ENCODE measurements around the gene BHLHE40. TPM values are rescaled to one million over a fixed set of nuclear protein-coding genes. Genes with fewer than 3 reads are reported as not detected.
A peak's percentile ranks its signal among the peaks of the same experiment; 100 is the strongest.

BHLHE40 gene
- total RNA-seq, 1 donor = 216 TPM

DNA sequence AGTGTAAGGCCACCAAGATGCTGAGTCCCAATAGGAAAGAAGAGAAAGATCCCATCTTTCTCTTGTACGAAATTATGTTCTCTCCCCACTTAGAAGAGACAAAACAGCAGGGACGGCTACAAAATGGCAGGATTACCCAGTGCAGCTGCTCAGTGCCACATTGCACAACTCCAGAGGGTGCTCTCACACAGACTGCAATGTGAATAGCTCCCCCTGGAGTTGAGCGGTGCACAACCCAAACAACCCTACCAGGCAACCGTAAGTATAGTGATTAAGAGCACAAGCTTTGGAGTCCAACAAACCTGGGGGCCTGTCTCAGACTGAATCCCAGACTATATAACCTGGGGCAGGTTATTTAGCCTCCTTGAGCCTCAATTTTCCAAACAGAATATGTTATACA, 3.1 kb upstream of the BHLHE40 start:
- Histone ChIP-seq H3K4me3 (ENCODE audit: low read length) (no peak overlapping the region), H3K4me1 (ENCODE audit: insufficient read depth, low read length) (peaks cover 33% of the 10 kb centered on the region)

DNA sequence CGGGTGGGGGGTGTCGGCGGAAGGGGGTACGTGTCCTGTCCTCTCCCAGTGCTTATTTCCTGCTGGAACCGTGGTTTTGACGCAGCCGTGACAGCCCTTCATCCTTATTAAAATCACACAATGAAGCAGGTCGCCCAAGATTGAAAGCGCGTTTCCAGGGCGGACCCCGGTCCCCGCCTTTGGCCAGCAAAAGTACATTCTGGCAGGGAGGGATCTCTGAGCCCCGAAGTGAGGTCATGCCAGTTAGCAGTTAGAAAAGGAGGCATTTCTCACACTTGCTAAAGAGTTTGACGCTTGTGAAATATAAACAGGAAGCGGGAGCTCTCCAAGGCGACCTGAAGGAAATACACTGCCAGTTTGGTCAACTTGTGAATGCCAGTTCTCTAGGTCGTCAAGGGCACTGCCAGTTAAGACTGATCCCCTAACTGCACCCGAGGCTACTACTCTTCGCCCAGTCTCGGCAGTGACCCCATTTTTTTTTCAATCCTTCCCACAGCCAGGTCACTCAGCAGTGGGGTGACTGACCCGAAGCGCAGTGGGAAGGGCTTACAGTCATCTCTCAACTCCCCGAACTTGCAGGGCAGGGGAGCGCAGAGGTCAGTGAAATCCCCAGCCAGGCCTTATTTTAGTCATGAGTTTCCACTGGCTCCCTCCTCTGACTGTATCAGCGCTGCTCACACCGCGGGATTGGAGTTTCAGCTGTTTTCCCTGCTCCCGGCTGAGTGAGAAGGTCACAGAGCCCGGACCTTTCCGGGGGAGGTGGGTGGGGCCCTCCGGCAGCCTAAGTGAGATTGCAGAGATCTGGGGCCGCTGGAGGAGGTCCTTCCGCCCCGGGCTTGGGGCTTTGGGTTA, 2.0 kb upstream of the BHLHE40 start:
- Histone ChIP-seq H3K27me3 (ENCODE audit: insufficient read depth, low read length) (no peaks in the 10 kb centered on the region), H3K4me3 (ENCODE audit: low read length) (peak overlapping the region; percentile 55), H3K4me1 (ENCODE audit: insufficient read depth, low read length) (peaks cover 44% of the 10 kb centered on the region), H3K9me3 (ENCODE audit: low read depth, low read length) (no peaks in the 10 kb centered on the region)

More for the DNA sequence above, 3.1 kb upstream of the BHLHE40 start:
- H3K9me3 ChIP-seq (ENCODE audit: low read depth, low read length) = no peaks in the 10 kb centered on the region
- H3K27me3 ChIP-seq (ENCODE audit: insufficient read depth, low read length) = no peaks in the 10 kb centered on the region

DNA sequence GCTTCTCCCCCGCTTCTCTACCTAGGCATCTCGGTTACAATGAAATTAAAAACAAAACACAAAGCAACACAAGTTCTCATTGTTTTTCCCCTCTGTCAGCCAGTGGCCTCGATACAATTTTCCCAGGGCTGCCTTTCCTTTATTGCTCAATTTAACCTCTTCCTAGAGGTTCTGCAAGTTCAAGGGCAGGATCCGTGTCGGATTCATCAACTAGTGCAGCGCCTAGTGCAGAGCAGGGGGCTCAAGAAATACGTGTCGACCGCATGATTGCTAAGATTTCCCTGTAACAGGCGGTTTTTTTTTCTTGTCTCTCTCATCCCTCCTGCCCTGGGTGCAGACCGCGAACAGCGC, 1.4 kb upstream of the BHLHE40 start:
- peaks cover 50% of the 10 kb centered on the region for H3K4me1 ChIP-seq (ENCODE audit: insufficient read depth, low read length)

DNA sequence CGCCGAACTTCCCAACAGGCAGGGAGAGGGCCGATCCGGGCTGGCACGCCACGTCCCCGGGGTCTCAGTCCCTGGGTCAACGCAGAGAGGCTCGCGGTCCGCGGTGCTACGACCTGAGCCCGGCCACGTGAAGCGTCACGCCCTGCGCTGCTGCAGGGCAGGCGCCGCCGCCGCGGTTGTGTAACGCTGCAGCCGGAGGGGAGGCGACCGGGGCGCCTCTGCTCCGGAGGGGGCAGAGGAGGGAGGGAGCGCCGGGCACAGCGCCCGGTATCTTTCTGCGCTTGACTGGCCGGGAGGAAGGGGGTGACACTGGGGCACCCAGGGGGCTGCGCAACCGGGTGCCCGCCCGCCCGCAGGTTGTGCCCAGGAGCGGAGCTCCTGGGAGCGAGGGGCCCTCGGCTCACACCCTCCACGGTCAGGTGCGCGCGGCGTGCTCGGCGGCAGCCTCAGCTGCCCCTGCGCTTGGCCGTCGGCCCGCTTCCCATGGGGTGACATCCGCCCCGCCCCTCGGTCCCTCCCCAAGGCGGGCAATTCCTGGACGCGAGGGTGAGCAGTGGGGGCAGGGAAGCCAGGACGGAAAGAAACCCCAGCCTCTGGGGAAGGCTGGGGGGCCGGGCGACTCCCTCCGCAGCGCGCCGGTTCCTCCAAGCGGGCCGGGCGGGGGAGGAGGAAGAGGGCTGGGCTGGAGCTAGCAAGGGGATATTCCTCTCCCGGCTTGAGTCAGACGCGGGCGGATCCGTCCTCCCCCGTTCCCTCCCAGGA, 852 bp upstream of the BHLHE40 start:
- peaks cover 56% of the 10 kb centered on the region for H3K4me1 ChIP-seq (ENCODE audit: insufficient read depth, low read length)

More for the DNA sequence above, 1.4 kb upstream of the BHLHE40 start:
- Histone ChIP-seq H3K4me3 (ENCODE audit: low read length) (peak overlapping the region; percentile 55), H3K9me3 (ENCODE audit: low read depth, low read length) (no peaks in the 10 kb centered on the region), H3K27me3 (ENCODE audit: insufficient read depth, low read length) (no peaks in the 10 kb centered on the region)

DNA sequence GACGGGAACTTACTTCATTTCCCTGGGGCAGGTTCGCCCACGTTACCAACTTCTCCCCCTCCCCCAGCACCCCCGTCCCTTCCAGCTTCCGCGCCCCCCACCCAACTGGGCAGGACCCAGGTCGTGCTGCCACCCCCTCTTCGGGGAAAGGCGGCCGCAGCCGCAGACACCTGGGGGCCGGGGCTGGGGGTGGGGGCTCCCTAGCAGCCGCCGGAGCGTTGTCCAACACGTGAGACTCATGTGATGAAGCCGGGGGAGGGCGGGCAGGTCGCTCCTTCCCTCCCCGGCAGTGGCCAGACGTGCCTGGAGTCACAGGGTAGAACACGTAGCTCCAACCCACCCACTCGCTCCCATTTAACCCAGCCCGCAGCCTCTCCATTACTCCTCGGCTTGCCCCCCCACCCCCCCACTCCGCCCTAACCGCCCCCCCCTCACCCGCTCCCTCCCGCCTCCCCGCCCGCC, 240 bp upstream of the BHLHE40 start:
- Histone ChIP-seq H3K4me1 (ENCODE audit: insufficient read depth, low read length) (peaks cover 62% of the 10 kb centered on the region), H3K4me3 (ENCODE audit: low read length) (peak overlapping the region; percentile 90), H3K9me3 (ENCODE audit: low read depth, low read length) (no peaks in the 10 kb centered on the region), H3K27me3 (ENCODE audit: insufficient read depth, low read length) (no peaks in the 10 kb centered on the region)

More for the DNA sequence above, 852 bp upstream of the BHLHE40 start:
- no peaks in the 10 kb centered on the region for H3K9me3 ChIP-seq (ENCODE audit: low read depth, low read length)
- no peaks in the 10 kb centered on the region for H3K27me3 ChIP-seq (ENCODE audit: insufficient read depth, low read length)
- peak overlapping the region; percentile 55 for H3K4me3 ChIP-seq (ENCODE audit: low read length)

DNA sequence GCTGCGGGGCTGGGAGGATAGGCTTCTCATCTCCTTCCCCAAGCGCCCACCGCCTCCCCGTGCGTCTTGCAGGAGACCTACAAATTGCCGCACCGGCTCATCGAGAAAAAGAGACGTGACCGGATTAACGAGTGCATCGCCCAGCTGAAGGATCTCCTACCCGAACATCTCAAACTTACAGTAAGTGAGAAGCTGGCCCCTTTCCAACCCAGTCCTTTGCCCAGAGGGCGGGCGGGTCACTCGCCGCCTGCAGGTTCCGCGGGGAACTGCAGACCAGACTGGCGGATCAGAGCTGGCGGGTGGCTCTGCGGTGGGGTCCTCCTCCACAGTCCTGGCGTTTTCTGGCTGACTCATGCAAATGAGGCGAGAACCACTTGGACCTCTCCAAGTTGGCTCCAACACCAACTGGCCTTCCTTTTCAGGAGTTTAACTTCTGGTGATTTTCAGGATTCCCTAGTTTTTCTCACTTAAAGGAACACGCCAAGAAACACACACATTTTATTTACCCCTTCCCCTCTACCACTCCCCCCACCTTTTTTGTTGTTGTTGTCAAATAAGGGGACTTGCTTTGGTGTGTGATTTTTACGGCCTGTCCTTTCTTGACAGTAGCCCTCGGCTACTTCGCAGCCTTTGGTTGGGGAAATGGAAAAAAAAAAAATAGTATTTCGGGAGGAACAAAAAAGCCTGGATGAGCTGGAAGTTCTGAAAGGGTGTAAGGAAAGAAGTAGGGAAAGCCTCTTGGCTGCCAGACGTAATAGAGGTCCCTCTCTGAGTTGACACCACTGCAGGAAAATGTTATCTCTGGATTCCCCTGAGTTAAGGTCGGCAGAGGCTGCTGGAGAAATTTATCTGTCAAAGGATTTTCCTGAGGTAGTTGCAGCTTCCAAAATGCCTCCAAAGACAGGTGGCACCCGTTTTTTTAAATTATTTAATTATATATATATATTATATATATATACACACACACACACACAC, 1.3 kb downstream of the BHLHE40 start:
- peaks cover 75% of the 10 kb centered on the region for H3K4me1 ChIP-seq (ENCODE audit: insufficient read depth, low read length)
- H3K4me3 ChIP-seq (ENCODE audit: low read length) = peak overlapping the region; percentile 90
- H3K27me3 ChIP-seq (ENCODE audit: insufficient read depth, low read length) = no peaks in the 10 kb centered on the region
- H3K9me3 ChIP-seq (ENCODE audit: low read depth, low read length) = no peaks in the 10 kb centered on the region

DNA sequence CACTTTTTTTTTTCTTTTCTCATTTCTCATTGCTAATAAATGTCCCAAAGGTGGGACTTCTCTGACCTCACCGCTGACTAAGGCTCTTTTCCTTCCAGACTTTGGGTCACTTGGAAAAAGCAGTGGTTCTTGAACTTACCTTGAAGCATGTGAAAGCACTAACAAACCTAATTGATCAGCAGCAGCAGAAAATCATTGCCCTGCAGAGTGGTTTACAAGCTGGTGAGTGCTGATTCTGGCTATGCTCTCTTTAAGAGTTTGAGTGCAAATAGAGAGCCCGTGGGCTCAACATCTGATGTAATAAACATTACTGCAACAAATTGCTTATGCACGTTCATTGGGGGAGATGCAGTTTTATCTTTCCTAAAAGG, 2.0 kb downstream of the BHLHE40 start:
- H3K9me3 ChIP-seq (ENCODE audit: low read depth, low read length) = no peaks in the 10 kb centered on the region
- peaks cover 76% of the 10 kb centered on the region for H3K4me1 ChIP-seq (ENCODE audit: insufficient read depth, low read length)
- H3K27me3 ChIP-seq (ENCODE audit: insufficient read depth, low read length) = no peaks in the 10 kb centered on the region
- peak overlapping the region; percentile 90 for H3K4me3 ChIP-seq (ENCODE audit: low read length)

DNA sequence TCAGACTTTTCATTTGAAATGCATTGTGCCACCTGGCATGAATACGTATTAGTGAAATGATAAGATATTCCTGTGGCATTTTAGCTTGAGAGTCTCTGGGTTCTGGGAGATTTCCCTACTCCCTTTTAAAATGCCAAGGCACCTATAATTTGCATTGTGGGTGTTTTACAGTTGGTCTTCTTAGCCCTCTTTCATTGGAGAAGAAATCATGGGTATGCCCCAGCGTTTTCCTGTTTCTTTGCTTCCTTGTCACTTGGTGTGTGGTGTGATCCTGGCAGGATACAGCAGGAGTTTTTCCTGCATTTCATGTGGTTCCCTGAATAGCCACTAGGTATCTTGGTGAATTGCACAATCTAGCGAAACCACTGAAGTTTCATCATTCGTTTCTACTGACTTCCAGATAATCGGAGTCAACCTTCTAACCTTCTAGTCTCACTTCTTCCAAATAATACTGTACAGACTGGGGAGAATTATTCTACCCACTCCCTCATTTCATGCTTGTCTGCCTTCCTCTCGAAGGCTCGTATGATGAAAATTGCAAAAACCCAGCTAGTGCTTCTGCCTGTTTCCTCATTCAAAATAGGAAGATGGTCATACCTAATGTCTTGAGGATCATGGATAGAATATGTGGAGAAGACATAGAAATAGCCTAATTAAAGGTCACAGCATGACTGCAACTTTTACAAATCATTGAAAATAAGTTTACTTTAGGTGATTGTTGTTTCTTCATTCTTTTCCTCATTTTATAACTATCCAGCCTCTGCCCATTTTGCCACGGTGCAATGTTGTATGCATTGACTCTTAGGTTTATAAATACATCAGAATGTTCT, 2.6 kb downstream of the BHLHE40 start:
- Histone ChIP-seq H3K9me3 (ENCODE audit: low read depth, low read length) (no peaks in the 10 kb centered on the region), H3K4me1 (ENCODE audit: insufficient read depth, low read length) (peaks cover 76% of the 10 kb centered on the region), H3K27me3 (ENCODE audit: insufficient read depth, low read length) (no peaks in the 10 kb centered on the region), H3K4me3 (ENCODE audit: low read length) (peak overlapping the region; percentile 90)

DNA sequence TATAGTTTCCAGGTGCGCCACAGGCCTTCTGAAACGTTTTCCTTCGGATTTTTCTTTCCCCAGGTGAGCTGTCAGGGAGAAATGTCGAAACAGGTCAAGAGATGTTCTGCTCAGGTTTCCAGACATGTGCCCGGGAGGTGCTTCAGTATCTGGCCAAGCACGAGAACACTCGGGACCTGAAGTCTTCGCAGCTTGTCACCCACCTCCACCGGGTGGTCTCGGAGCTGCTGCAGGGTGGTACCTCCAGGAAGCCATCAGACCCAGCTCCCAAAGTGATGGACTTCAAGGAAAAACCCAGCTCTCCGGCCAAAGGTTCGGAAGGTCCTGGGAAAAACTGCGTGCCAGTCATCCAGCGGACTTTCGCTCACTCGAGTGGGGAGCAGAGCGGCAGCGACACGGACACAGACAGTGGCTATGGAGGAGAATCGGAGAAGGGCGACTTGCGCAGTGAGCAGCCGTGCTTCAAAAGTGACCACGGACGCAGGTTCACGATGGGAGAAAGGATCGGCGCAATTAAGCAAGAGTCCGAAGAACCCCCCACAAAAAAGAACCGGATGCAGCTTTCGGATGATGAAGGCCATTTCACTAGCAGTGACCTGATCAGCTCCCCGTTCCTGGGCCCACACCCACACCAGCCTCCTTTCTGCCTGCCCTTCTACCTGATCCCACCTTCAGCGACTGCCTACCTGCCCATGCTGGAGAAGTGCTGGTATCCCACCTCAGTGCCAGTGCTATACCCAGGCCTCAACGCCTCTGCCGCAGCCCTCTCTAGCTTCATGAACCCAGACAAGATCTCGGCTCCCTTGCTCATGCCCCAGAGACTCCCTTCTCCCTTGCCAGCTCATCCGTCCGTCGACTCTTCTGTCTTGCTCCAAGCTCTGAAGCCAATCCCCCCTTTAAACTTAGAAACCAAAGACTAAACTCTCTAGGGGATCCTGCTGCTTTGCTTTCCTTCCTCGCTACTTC, 3.8 kb downstream of the BHLHE40 start:
- peak overlapping the region; percentile 0 for H3K4me3 ChIP-seq (ENCODE audit: low read length)
- H3K4me1 ChIP-seq (ENCODE audit: insufficient read depth, low read length) = peaks cover 76% of the 10 kb centered on the region
- no peaks in the 10 kb centered on the region for H3K27me3 ChIP-seq (ENCODE audit: insufficient read depth, low read length)
- H3K9me3 ChIP-seq (ENCODE audit: low read depth, low read length) = no peaks in the 10 kb centered on the region

DNA sequence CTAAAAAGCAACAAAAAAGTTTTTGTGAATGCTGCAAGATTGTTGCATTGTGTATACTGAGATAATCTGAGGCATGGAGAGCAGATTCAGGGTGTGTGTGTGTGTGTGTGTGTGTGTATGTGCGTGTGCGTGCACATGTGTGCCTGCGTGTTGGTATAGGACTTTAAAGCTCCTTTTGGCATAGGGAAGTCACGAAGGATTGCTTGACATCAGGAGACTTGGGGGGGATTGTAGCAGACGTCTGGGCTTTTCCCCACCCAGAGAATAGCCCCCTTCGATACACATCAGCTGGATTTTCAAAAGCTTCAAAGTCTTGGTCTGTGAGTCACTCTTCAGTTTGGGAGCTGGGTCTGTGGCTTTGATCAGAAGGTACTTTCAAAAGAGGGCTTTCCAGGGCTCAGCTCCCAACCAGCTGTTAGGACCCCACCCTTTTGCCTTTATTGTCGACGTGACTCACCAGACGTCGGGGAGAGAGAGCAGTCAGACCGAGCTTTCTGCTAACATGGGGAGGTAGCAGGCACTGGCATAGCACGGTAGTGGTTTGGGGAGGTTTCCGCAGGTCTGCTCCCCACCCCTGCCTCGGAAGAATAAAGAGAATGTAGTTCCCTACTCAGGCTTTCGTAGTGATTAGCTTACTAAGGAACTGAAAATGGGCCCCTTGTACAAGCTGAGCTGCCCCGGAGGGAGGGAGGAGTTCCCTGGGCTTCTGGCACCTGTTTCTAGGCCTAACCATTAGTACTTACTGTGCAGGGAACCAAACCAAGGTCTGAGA, 4.7 kb downstream of the BHLHE40 start:
- Histone ChIP-seq H3K9me3 (ENCODE audit: low read depth, low read length) (no peaks in the 10 kb centered on the region), H3K27me3 (ENCODE audit: insufficient read depth, low read length) (no peaks in the 10 kb centered on the region), H3K4me3 (ENCODE audit: low read length) (peak overlapping the region; percentile 0), H3K4me1 (ENCODE audit: insufficient read depth, low read length) (peaks cover 77% of the 10 kb centered on the region)

DNA sequence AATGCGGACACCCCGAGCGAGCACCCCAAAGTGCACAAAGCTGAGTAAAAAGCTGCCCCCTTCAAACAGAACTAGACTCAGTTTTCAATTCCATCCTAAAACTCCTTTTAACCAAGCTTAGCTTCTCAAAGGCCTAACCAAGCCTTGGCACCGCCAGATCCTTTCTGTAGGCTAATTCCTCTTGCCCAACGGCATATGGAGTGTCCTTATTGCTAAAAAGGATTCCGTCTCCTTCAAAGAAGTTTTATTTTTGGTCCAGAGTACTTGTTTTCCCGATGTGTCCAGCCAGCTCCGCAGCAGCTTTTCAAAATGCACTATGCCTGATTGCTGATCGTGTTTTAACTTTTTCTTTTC, 5.3 kb downstream of the BHLHE40 start:
- peaks cover 83% of the 10 kb centered on the region for H3K4me1 ChIP-seq (ENCODE audit: insufficient read depth, low read length)
- H3K27me3 ChIP-seq (ENCODE audit: insufficient read depth, low read length) = no peaks in the 10 kb centered on the region
- no peaks in the 10 kb centered on the region for H3K9me3 ChIP-seq (ENCODE audit: low read depth, low read length)
- H3K4me3 ChIP-seq (ENCODE audit: low read length) = no peak overlapping the region

DNA sequence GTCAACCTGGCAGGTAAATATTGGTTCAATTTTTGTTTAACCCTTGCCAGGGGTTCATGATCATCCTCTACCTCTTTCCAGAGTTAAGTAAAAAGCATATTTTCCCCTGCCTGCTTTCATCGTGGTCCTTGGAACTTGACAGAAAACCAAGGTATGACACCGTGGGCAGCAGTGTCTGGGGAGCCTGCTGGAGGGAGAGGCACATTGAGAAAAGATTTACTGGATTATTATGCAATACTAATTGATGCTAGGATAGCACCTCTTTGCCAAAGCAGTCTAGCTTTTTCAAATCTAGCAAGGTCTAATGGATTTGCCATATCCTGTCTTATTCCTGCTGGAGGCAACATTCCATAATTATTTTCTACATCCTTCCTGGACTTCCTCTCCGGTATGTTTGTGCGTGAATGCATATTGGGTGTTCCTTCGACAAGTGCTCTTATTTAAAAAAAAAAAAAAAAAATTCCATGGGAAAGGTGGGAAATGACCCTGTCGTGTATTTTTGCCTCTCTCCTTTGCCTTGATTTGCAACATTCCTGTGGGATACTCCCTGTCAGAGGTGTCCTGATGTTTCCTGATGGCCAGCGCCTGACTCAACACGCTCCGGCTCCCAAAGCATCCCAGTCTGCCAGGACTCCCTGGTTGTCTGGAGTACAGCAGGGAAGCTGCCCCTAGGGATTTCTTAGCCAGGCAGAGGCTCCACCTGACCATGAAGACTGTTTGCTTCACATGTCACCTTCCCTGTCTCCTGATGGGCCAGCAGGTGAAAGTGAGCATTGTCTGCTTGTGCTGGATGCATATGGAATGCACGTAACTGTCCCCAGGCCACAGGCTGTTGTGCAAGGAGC, 6.3 kb downstream of the BHLHE40 start:
- no peaks in the 10 kb centered on the region for H3K27me3 ChIP-seq (ENCODE audit: insufficient read depth, low read length)
- peaks cover 89% of the 10 kb centered on the region for H3K4me1 ChIP-seq (ENCODE audit: insufficient read depth, low read length)
- H3K9me3 ChIP-seq (ENCODE audit: low read depth, low read length) = no peaks in the 10 kb centered on the region
- H3K4me3 ChIP-seq (ENCODE audit: low read length) = no peak overlapping the region
